SU-DHL-6 (cell line): ENCODE results near the gene PODNL1.

ENCODE experiments used
- H2AFZ ChIP-seq: fragments of 200-600 bp; sonication (generic); 2 replicates; pipeline ENCODE4 v1.6.1; 2014; ENCODE audit warnings: low read depth, mild to moderate bottlenecking, moderate library complexity, mixed read lengths, antibody characterized with exemption, low read length; ENCODE audit not compliant: severe bottlenecking
- H3F3A ChIP-seq: fragments of 200-600 bp; shearing (Covaris generic); 2 replicates; pipeline ENCODE4 v1.6.0; 2016; ENCODE audit warnings: antibody characterized with exemption, mild to moderate bottlenecking; ENCODE audit not compliant: insufficient read depth
- H3K27ac ChIP-seq: fragments of 200-600 bp; sonication (generic); 2 replicates; pipeline ENCODE4 v1.5.1; 2016; ENCODE audit warnings: low read depth, mild to moderate bottlenecking, low read length, moderate library complexity, mixed read lengths
- H3K27me3 ChIP-seq: fragments of 200-600 bp; sonication (generic), shearing (Covaris generic); 2 replicates; pipeline ENCODE4 v1.6.0; 2014; ENCODE audit warnings: mild to moderate bottlenecking, low read length
- H3K36me3 ChIP-seq: fragments of 200-600 bp; sonication (generic); 2 replicates; pipeline ENCODE4 v1.6.1; 2014; ENCODE audit warnings: mild to moderate bottlenecking, low read length, mixed read lengths
- H3K4me2 ChIP-seq: fragments of 300-600, 200-600 bp; shearing (Covaris generic), sonication (generic); 2 replicates; pipeline ENCODE4 v1.6.0; 2014; ENCODE audit warnings: low read length, low read depth, mild to moderate bottlenecking; ENCODE audit not compliant: poor library complexity, severe bottlenecking
- H3K4me3 ChIP-seq: fragments of 200-600 bp; sonication (generic); 2 replicates; pipeline ENCODE4 v1.5.1; 2014; ENCODE audit warnings: antibody characterized with exemption, low read length, mild to moderate bottlenecking, mixed read lengths; ENCODE audit not compliant: insufficient read depth, poor library complexity, severe bottlenecking
- H3K79me2 ChIP-seq: fragments of 200-600 bp; sonication (generic); 2 replicates; pipeline ENCODE4 v1.6.1; 2014; ENCODE audit warnings: mild to moderate bottlenecking, low read length, moderate library complexity; ENCODE audit not compliant: insufficient read depth
- H3K9ac ChIP-seq: fragments of 200-600 bp; sonication (generic); 2 replicates; pipeline ENCODE4 v1.7.0; 2014; ENCODE audit warnings: mild to moderate bottlenecking, low read length
- H3K9me2 ChIP-seq: fragments of 200-600 bp; sonication (generic); replicated peaks from 2 replicates; pipeline ENCODE4 v1.6.1; 2014; ENCODE audit warnings: low read length; ENCODE audit not compliant: insufficient read depth
- H3K9me3 ChIP-seq: fragments of 200-600 bp; sonication (generic); 2 replicates; pipeline ENCODE4 v1.6.1; 2014; ENCODE audit warnings: low read length, mixed read lengths; ENCODE audit not compliant: insufficient read depth
- H4K20me1 ChIP-seq: fragments of 200-600 bp; sonication (generic); 2 replicates; pipeline ENCODE4 v1.6.1; 2014; ENCODE audit warnings: low read depth, mild to moderate bottlenecking, antibody characterized with exemption, low read length, moderate library complexity, mixed read lengths
- CTCF ChIP-seq: fragments of 200-600 bp; sonication (generic); IDR thresholded peaks from one replicate; pipeline ENCODE4 v1.5.1; 2017; ENCODE audit warnings: antibody characterized with exemption, mild to moderate bottlenecking, low read length, moderate library complexity; ENCODE audit not compliant: insufficient read depth, poor library complexity, severe bottlenecking
- EZH2phosphoT487 ChIP-seq: fragments of 200-600 bp; sonication (generic), shearing (Covaris generic); conservative IDR thresholded peaks from 2 replicates; pipeline ENCODE4 v1.6.1; 2018; ENCODE audit warnings: mild to moderate bottlenecking, antibody characterized with exemption, low read length, moderate library complexity, mixed read lengths

Gene PODNL1

DNA sequence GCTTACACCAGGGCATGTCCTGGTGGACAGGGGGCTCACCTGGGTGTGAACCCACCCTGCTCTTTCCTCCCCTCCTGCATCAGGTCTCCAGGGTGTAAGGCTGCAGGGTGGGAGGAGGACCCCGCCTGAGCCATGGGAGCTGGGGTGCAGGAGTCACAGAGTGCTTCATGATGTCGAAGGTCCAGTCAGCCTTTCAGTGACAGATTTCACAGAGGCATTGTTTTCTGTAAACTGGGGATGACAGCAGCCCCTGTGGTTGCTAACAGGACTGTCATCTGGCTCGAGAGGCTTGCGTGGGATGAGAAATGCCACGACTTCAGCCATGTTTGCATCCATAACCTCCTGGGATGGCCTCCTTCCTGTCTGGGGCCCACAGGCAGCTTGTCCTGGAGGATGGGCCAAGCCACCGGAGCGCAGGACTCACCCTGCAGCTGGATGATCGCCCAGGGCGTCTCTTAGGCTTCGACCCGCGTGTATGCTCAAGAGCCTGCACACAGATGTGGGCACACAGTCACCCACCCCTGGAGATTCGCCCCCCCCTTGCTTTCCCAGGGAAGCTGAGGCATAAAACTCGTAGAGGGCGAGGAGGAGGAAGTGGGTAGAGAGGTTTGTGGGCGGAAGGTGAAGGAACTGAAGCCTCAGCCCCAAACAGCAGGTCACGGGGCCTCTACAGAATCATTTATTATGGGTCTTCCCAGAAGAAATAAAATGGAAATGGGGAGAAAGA, 56.4 kb downstream of the PODNL1 start:
- H3K79me2 ChIP-seq, result no peaks in the 10 kb centered on the region
- H3K27ac ChIP-seq, result no peak overlapping the region
- no peak overlapping the region for H2AFZ ChIP-seq
- no peaks in the 10 kb centered on the region for H3K9me3 ChIP-seq
- H4K20me1 ChIP-seq, result no peaks in the 10 kb centered on the region
- H3K27me3 ChIP-seq, result no peaks in the 10 kb centered on the region
- TF ChIP-seq CTCF (no peak), EZH2phosphoT487 (no peak)
- H3F3A ChIP-seq, result no peaks in the 10 kb centered on the region
- H3K9ac ChIP-seq, result no peak overlapping the region
- no peaks in the 10 kb centered on the region for H3K36me3 ChIP-seq
- H3K4me2 ChIP-seq, result no peak overlapping the region
- H3K4me3 ChIP-seq, result no peak overlapping the region
- H3K9me2 ChIP-seq, result no peaks in the 10 kb centered on the region

GRCh38 chr19:13881251-13881691, 56.9 kb downstream of the PODNL1 start:
- no peak overlapping the region for H2AFZ ChIP-seq
- H3K4me3 ChIP-seq, result no peak overlapping the region
- H3K27ac ChIP-seq, result no peak overlapping the region
- no peaks in the 10 kb centered on the region for H3K9me2 ChIP-seq
- TF ChIP-seq CTCF, result no peak
- TF ChIP-seq EZH2phosphoT487, result no peak
- H3K9me3 ChIP-seq, result no peaks in the 10 kb centered on the region
- no peaks in the 10 kb centered on the region for H3K79me2 ChIP-seq
- no peaks in the 10 kb centered on the region for H3K36me3 ChIP-seq
- no peaks in the 10 kb centered on the region for H3K27me3 ChIP-seq
- H3K9ac ChIP-seq, result no peak overlapping the region
- no peak overlapping the region for H3K4me2 ChIP-seq
- H3F3A ChIP-seq, result no peaks in the 10 kb centered on the region
- H4K20me1 ChIP-seq, result no peaks in the 10 kb centered on the region
